AG04450 (cell line): ENCODE results near the gene KRT20. TPM values are rescaled to one million over a fixed set of nuclear protein-coding genes. Genes with fewer than 3 reads are reported as not detected.

ENCODE experiments used
- CTCF ChIA-PET: fragments of 300-600, 350-600 bp; formaldehyde crosslinking; extraction: SDS; loops from one replicate; lab custom pipeline; 2022; ENCODE audit warnings: antibody characterized with exemption, inconsistent platforms; lab: Charles Lee
- POLR2A ChIA-PET: fragments of 350-600 bp; formaldehyde crosslinking; extraction: SDS; loops from one replicate; lab custom pipeline; 2021; ENCODE audit warnings: antibody characterized with exemption, inconsistent platforms; lab: Yijun Ruan, JAX
- DNase-seq: peaks from one replicate; pipeline ENCODE4 v3.0.0-alpha.2; 2011; ENCODE audit warnings: low read depth, low spot score
- H3K27ac ChIP-seq: one replicate; pipeline ENCODE4 v1.5.1; 2012; ENCODE audit warnings: low read depth, low read length, control low read depth
- H3K27me3 ChIP-seq: one replicate; pipeline ENCODE4 v1.6.0; 2012; ENCODE audit warnings: low read length; ENCODE audit not compliant: control insufficient read depth, insufficient read depth
- H3K4me3 ChIP-seq: 2 replicates; pipeline ENCODE4 v1.5.1; 2011; ENCODE audit warnings: mild to moderate bottlenecking, low read depth, low read length, control low read depth
- H3K9me3 ChIP-seq: 2 replicates; pipeline ENCODE4 v1.5.1; 2012; ENCODE audit warnings: low read length; ENCODE audit not compliant: control insufficient read depth, insufficient read depth
- CTCF ChIP-seq: IDR thresholded peaks from 2 replicates; pipeline ENCODE4 v1.5.1; 2011; ENCODE audit warnings: low read depth, low read length, control low read depth, inconsistent platforms
- polyA plus RNA-seq: library from polyadenylated mRNA; depleted of rRNA; stranded (reverse); fragments of >200 nt; gene quantifications from 2 replicates; pipeline ENCODE4 v1.2.3, GENCODE V29; 2011

KRT20 gene
- polyA plus RNA-seq, 1 experiment: not detected

GRCh38 chr17:40833882-40834281 is 51.2 kb downstream of the KRT20 start:
- H3K4me3 ChIP-seq: no peak overlapping the region
- no peak overlapping the region for H3K27ac ChIP-seq
- ChIA-PET POLR2A (no interaction called here), CTCF (interaction anchor here (1.3 to 1.7 kb wide), 2 partner anchors 715 to 815 kb away, joined by 5 to 7 read pairs; no protein-coding TSS in a partner anchor)
- no peak for TF ChIP-seq CTCF
- no peak for DNase-seq
- no peaks in the 10 kb centered on the region for H3K27me3 ChIP-seq
- H3K9me3 ChIP-seq: no peaks in the 10 kb centered on the region

GRCh38 chr17:40832840-40833239 is 52.2 kb downstream of the KRT20 start:
- no peaks in the 10 kb centered on the region for H3K27me3 ChIP-seq
- H3K4me3 ChIP-seq: no peak overlapping the region
- POLR2A ChIA-PET: no interaction called here
- no peak overlapping the region for H3K27ac ChIP-seq
- CTCF ChIA-PET: interaction anchor here (0.6 to 1.7 kb wide), 4 partner anchors 24 to 816 kb away, joined by 3 to 7 read pairs (median 4); no protein-coding TSS in a partner anchor
- no peak for TF ChIP-seq CTCF
- DNase-seq: no peak
- H3K9me3 ChIP-seq: no peaks in the 10 kb centered on the region

- no peaks in the 10 kb centered on the region for H3K9me3 ChIP-seq
- H3K27me3 ChIP-seq: no peaks in the 10 kb centered on the region
- H3K27ac ChIP-seq: no peak overlapping the region
- POLR2A ChIA-PET: no interaction called here
- DNase-seq: no peak
- no peak overlapping the region for H3K4me3 ChIP-seq
- no peak for TF ChIP-seq CTCF
- CTCF ChIA-PET: interaction anchor here (0.6 to 1.2 kb wide), 2 partner anchors 817 to 835 kb away, joined by 3 read pairs; no protein-coding TSS in a partner anchor
Measured at GRCh38 chr17:40830085-40830776, 54.8 kb downstream of the KRT20 start.

- DNase-seq: no peak
- Histone ChIP-seq H3K27ac (no peak overlapping the region), H3K4me3 (no peak overlapping the region), H3K9me3 (no peaks in the 10 kb centered on the region), H3K27me3 (no peaks in the 10 kb centered on the region)
- POLR2A ChIA-PET: interaction anchor here (1.2 kb wide), 1 partner anchor 10 kb away, joined by 7 read pairs; no protein-coding TSS in a partner anchor
- CTCF ChIA-PET: interaction anchor here (1.2 kb wide), 1 partner anchor 837 kb away, joined by 3 read pairs; no protein-coding TSS in a partner anchor
- TF ChIP-seq CTCF: no peak
Measured at GRCh38 chr17:40828454-40829044, 56.5 kb downstream of the KRT20 start.
